ENCODE data around the gene CREBBP. TPM values are rescaled to one million over a fixed set of nuclear protein-coding genes. Genes with fewer than 3 reads are reported as not detected.

CREBBP gene
- total RNA-seq, 1 experiment from 2014 or later: 23.3 TPM

GRCh38 chr16:3812469-3813172, 67.9 kb downstream of the CREBBP start:
- no peak overlapping the region for H3K27ac ChIP-seq
- peaks cover 8% of the 10 kb centered on the region for H3K36me3 ChIP-seq
- DNase-seq: no peak
- H3K4me3 ChIP-seq: no peak overlapping the region
- H3K4me1 ChIP-seq: no peaks in the 10 kb centered on the region
- no peaks in the 10 kb centered on the region for H3K27me3 ChIP-seq
- no peaks in the 10 kb centered on the region for H3K9me3 ChIP-seq (replicated peaks)

GRCh38 chr16:3810818-3811217, 69.7 kb downstream of the CREBBP start:
- H3K4me1 ChIP-seq: no peaks in the 10 kb centered on the region
- H3K27ac ChIP-seq: no peak overlapping the region
- H3K4me3 ChIP-seq: no peak overlapping the region
- H3K9me3 ChIP-seq (replicated peaks): no peaks in the 10 kb centered on the region
- no peaks in the 10 kb centered on the region for H3K27me3 ChIP-seq
- no peak for DNase-seq
- peaks cover 8% of the 10 kb centered on the region for H3K36me3 ChIP-seq

- H3K9me3 ChIP-seq (replicated peaks): no peaks in the 10 kb centered on the region
- H3K36me3 ChIP-seq: peaks cover 8% of the 10 kb centered on the region
- no peak overlapping the region for H3K27ac ChIP-seq
- H3K27me3 ChIP-seq: no peaks in the 10 kb centered on the region
- H3K4me3 ChIP-seq: no peak overlapping the region
- no peaks in the 10 kb centered on the region for H3K4me1 ChIP-seq
- DNase-seq: no peak
These were observed 70.3 kb downstream of the CREBBP start for GRCh38 chr16:3810198-3810664.

- Histone ChIP-seq H3K36me3 (peaks cover 12% of the 10 kb centered on the region), H3K4me3 (no peak overlapping the region), H3K9me3 (replicated peaks) (no peaks in the 10 kb centered on the region), H3K4me1 (no peaks in the 10 kb centered on the region), H3K27me3 (no peaks in the 10 kb centered on the region), H3K27ac (no peak overlapping the region)
- no peak for DNase-seq
These were observed 72.0 kb downstream of the CREBBP start for GRCh38 chr16:3808308-3809063.

GRCh38 chr16:3807425-3808123, 72.9 kb downstream of the CREBBP start:
- Histone ChIP-seq H3K36me3 (peaks cover 12% of the 10 kb centered on the region), H3K4me3 (no peak overlapping the region), H3K27me3 (no peaks in the 10 kb centered on the region), H3K4me1 (no peaks in the 10 kb centered on the region), H3K27ac (no peak overlapping the region), H3K9me3 (replicated peaks) (no peaks in the 10 kb centered on the region)
- DNase-seq: no peak

GRCh38 chr16:3804426-3805016, 76.0 kb downstream of the CREBBP start:
- no peak for DNase-seq
- Histone ChIP-seq H3K27ac (no peak overlapping the region), H3K4me1 (no peaks in the 10 kb centered on the region), H3K4me3 (no peak overlapping the region), H3K36me3 (peaks cover 4% of the 10 kb centered on the region), H3K9me3 (replicated peaks) (no peaks in the 10 kb centered on the region), H3K27me3 (no peaks in the 10 kb centered on the region)

- DNase-seq: no peak
These were observed 79.8 kb downstream of the CREBBP start for GRCh38 chr16:3800477-3801270.

GRCh38 chr16:3800019-3800418, 80.5 kb downstream of the CREBBP start:
- DNase-seq: no peak
- H3K4me3 ChIP-seq: no peak overlapping the region
- H3K36me3 ChIP-seq: peaks cover 3% of the 10 kb centered on the region; the same call in 1 of the 2 replicates
- H3K4me1 ChIP-seq: no peaks in the 10 kb centered on the region
- H3K9me3 ChIP-seq (replicated peaks): no peaks in the 10 kb centered on the region
- H3K27me3 ChIP-seq: no peaks in the 10 kb centered on the region
- no peak overlapping the region for H3K27ac ChIP-seq

More at GRCh38 chr16:3800477-3801270, 79.8 kb downstream of the CREBBP start:
- Histone ChIP-seq H3K27ac (no peak overlapping the region), H3K27me3 (no peaks in the 10 kb centered on the region), H3K4me1 (no peaks in the 10 kb centered on the region), H3K36me3 (peaks cover 3% of the 10 kb centered on the region; the same call in 1 of the 2 replicates), H3K9me3 (replicated peaks) (no peaks in the 10 kb centered on the region), H3K4me3 (no peak overlapping the region)

- no peak overlapping the region for H3K27ac ChIP-seq
- no peaks in the 10 kb centered on the region for H3K4me1 ChIP-seq
These were observed 81.2 kb downstream of the CREBBP start for GRCh38 chr16:3799354-3799753.

GRCh38 chr16:3798838-3799237, 81.7 kb downstream of the CREBBP start:
- no peak overlapping the region for H3K27ac ChIP-seq
- no peak for DNase-seq
- no peaks in the 10 kb centered on the region for H3K4me1 ChIP-seq
- no peaks in the 10 kb centered on the region for H3K36me3 ChIP-seq
- no peaks in the 10 kb centered on the region for H3K27me3 ChIP-seq
- no peak overlapping the region for H3K4me3 ChIP-seq
- no peaks in the 10 kb centered on the region for H3K9me3 ChIP-seq (replicated peaks)

More at GRCh38 chr16:3799354-3799753, 81.2 kb downstream of the CREBBP start:
- H3K9me3 ChIP-seq (replicated peaks): no peaks in the 10 kb centered on the region
- no peak overlapping the region for H3K4me3 ChIP-seq
- H3K36me3 ChIP-seq: peaks cover 2% of the 10 kb centered on the region; the same call in 1 of the 2 replicates
- no peak for DNase-seq
- H3K27me3 ChIP-seq: no peaks in the 10 kb centered on the region

GRCh38 chr16:3797904-3798811, 82.4 kb downstream of the CREBBP start:
- Histone ChIP-seq H3K4me3 (no peak overlapping the region), H3K36me3 (no peaks in the 10 kb centered on the region; the same call in 1 of the 2 replicates), H3K27me3 (no peaks in the 10 kb centered on the region), H3K9me3 (replicated peaks) (no peaks in the 10 kb centered on the region), H3K27ac (no peak overlapping the region), H3K4me1 (no peaks in the 10 kb centered on the region)
- no peak for DNase-seq

- no peaks in the 10 kb centered on the region for H3K27me3 ChIP-seq
- no peak overlapping the region for H3K27ac ChIP-seq
- H3K4me1 ChIP-seq: no peaks in the 10 kb centered on the region
- no peak overlapping the region for H3K4me3 ChIP-seq
- DNase-seq: no peak
- H3K9me3 ChIP-seq (replicated peaks): no peaks in the 10 kb centered on the region
- peaks cover 4% of the 10 kb centered on the region; the same call in 1 of the 2 replicates for H3K36me3 ChIP-seq
These were observed 83.0 kb downstream of the CREBBP start for GRCh38 chr16:3797473-3797872.

GRCh38 chr16:3793161-3793576, 87.3 kb downstream of the CREBBP start:
- Histone ChIP-seq H3K4me3 (no peak overlapping the region), H3K36me3 (peaks cover 17% of the 10 kb centered on the region), H3K27ac (no peak overlapping the region), H3K9me3 (replicated peaks) (no peaks in the 10 kb centered on the region), H3K4me1 (no peaks in the 10 kb centered on the region), H3K27me3 (no peaks in the 10 kb centered on the region)
- DNase-seq: no peak
